Endometrial microvascular endothelial cells (primary cell): ENCODE results near the gene ZBTB16. TPM values are rescaled to one million over a fixed set of nuclear protein-coding genes. Genes with fewer than 3 reads are reported as not detected.

Experiments used
- in situ Hi-C: cut with HindIII; loops from 2 replicates; pipeline ENCODE4 v1.10.0; 2017; ENCODE audit warnings: low sequenced_read_pairs, low pct_unique_long_range_greater_than_20kb; ENCODE audit errors: inconsistent ontology term
- total RNA-seq: library from RNA; depleted of rRNA; stranded (reverse); fragments of >200 nt; gene quantifications from one replicate; pipeline ENCODE4 v1.2.3, GENCODE V29; 2015; ENCODE audit errors: inconsistent ontology term

The ZBTB16 gene
- total RNA-seq, 1 donor from 2014 or later, result 25.9 TPM

DNA sequence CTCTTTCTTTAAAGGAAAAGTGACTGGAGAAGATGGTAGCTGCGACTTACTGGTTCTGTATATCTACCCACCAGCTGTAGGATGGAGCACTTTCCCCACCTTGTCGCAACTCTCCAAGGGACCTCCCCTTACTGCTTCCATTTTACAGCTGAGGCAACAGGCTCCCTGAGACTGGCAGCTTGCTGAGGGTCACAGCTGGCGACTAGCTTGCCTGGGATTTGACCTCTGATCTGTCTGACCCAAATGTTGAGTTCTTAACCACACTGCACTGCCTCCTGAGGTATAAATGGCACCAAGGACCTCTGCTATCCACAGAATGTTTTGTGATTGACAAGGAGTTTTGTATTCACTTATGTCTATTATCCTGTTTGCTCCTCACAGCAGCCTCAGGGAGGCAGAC is 121.7 kb downstream of the ZBTB16 start:
- in situ Hi-C loops, result no loop called here

GRCh38 chr11:114181752-114182151 is 122.2 kb downstream of the ZBTB16 start:
- in situ Hi-C loops, result no loop called here

DNA sequence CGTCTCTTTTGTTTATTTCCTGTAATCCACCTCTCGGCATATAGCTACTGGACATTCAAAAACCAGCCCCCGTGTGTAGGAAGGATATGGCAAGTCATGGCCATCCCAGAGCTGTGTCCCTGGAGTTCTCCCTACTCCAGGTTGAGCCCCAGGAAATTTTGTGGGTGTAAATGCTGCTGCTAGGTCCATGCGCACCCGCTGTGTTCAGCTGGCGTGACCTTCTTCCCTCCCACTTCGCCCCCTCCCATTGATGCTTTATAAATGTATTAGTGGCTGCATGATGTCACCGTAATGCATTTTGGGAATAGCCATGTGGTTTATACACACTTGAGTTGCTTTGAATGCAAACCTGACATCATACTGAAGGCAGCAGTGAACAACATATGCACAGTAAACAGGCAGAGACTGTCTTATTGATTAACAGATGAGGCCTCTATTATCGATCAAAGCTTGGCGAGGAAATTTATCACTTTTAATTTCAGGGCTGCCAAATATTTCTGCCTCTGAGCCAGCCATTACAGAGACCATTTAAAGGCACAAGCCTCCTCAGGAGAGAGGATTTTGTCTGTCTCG is 123.0 kb downstream of the ZBTB16 start:
- in situ Hi-C loops, result no loop called here

DNA sequence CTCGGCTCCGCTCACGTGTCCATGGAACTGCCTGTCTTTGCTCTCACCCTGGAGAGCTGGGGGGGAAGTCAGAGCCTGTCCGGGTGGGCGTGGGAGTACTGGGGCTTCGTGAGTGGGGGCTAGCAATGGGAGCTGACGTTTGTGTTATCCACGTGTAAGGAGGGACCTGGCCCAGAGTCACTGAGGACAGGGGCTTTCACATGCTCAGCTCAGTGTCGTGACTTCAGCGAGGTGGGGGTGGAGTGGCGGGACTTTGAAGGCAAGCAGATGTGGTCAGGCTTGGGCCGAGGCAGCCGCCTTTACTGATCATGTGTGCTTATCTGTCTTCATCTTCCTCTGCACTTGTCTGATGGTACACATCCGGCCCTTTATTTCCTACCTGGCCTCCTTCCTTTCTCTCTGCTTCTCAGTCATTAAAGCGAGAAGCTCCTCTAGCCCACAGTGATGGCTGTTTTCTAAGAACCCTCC is 123.6 kb downstream of the ZBTB16 start:
- in situ Hi-C loops, result no loop called here

DNA sequence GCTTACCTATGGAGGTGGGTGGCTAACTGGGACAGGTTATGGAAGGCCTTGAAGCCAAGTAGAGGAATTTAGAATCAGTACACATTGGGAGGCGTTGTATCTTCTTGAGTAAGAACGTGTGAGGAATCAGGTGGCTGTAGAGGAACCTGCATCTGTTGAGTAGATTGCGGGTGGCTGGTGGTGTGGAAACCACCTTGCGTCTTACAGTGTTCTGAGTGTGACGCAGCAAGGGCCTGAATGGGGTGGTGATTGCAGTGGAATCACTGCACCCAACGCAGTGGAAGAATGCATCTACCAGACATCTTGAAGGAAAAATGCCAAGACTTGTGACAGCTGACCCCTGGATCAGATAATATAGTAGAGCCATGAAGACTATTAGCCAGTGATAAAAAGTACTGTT is 125.9 kb downstream of the ZBTB16 start:
- in situ Hi-C loops, result no loop called here

- in situ Hi-C loops, result no loop called here
These were observed 127.7 kb downstream of the ZBTB16 start for GRCh38 chr11:114187173-114187572.

DNA sequence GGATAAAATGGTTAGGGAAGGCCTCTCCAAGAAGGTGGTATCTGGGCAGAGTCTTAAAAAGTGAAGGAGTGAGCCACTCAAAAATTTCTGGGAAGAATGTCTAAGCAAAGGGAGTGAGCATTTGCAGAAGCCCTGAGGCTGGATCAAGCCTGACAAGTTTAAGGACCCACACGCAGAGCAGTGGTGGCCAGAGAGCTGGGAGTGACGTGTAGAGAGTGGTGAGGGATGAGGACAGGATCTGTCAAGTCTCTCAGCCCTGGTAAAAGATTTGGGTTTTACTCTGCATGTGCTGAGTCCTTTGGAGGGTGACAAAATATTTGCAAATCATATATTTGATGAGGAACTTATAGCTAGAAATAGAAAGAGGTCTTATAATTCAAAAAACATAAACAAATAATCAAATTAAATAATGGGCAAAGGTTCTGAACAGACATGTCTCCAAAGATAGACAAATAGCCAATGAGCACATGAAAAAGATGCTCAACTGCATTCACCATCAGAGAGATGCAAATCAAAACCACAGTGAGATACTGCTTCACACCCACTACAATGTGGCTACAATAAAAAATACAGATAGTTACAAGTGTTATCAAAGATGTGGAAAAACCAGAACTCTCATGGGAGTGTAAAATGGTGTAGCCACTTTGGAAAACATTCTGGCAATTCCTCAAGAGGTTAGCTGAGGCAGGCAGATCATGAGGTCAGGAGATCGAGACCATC is 129.5 kb downstream of the ZBTB16 start:
- in situ Hi-C loops, result no loop called here

GRCh38 chr11:114190630-114191029 is 131.1 kb downstream of the ZBTB16 start:
- in situ Hi-C loops, result no loop called here

GRCh38 chr11:114191893-114192292 is 132.4 kb downstream of the ZBTB16 start:
- in situ Hi-C loops, result no loop called here

GRCh38 chr11:114192841-114193389 is 133.4 kb downstream of the ZBTB16 start:
- in situ Hi-C loops, result no loop called here

GRCh38 chr11:114193730-114194679 is 134.5 kb downstream of the ZBTB16 start:
- in situ Hi-C loops, result no loop called here

GRCh38 chr11:114194702-114195101 is 135.2 kb downstream of the ZBTB16 start:
- in situ Hi-C loops, result no loop called here

GRCh38 chr11:114195151-114195550 is 135.6 kb downstream of the ZBTB16 start:
- in situ Hi-C loops, result no loop called here

- in situ Hi-C loops, result no loop called here
These were observed 136.6 kb downstream of the ZBTB16 start for GRCh38 chr11:114195981-114196731.

GRCh38 chr11:114196997-114197703 is 137.6 kb downstream of the ZBTB16 start:
- in situ Hi-C loops, result no loop called here

DNA sequence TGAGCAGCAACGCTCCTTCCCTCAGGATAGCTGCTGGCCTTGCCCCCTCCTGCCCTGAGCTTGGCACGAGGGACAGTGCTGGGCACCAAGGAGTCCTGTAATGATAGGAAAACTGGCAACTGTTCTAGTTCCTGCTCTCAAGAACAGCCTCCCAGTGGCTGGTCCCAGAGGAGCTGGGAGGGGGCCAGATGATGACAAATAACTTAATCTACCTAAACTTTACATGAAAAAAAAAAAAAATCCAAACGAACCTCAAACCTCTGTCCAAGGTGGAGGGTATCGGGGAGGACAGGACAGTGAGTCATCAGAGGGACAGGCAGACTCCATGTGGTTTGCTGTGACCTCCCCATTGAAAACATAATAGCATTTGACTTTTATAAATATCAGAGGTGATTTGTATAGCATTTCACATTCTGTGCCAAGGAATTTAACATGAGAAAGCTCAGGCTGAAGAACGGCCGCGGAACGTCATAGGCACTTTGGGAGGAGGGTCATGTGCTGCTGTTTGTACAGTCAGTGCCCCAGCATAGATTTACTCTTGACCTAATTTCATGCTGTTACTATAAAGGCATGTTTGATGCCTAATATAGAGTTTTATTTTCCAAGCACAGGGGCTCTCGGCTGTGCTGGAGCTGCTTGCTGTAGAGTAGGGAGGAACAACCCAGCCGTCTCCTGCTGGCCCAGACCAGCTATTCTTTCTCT is 138.4 kb downstream of the ZBTB16 start:
- in situ Hi-C loops, result no loop called here

DNA sequence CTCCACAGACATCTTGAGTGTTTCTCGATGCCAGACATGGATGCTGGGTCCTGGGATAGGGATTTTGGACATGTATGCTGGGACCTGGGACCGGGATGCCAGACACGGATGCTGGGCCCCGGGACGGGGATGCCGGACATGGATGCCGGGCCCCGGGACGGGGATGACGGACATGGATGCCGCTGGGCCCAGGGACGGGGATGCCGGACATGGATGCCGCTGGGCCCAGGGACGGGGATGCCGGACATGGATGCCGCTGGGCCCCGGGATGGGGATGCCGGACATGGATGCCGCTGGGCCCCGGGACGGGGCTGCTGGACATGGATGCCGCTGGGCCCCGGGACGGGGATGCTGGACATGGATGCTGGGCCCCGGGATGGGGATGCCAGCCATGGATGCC is 139.5 kb downstream of the ZBTB16 start:
- in situ Hi-C loops, result no loop called here
